Calu3 (cell line): ENCODE data around the gene AMDHD2. TPM values are rescaled to one million over a fixed set of nuclear protein-coding genes. Genes with fewer than 3 reads are reported as not detected.
A peak's percentile ranks its signal among the peaks of the same experiment; 100 is the strongest.

ENCODE experiments used
- BruUV-seq: library from RNA; stranded (reverse); fragments of 400-500 nt; replicated peaks from 2 replicates; lab custom pipeline; 2021; lab: Mats Ljungman, UMichigan
- CTCF ChIA-PET: fragments of 300-600 bp; sonication (Branson Sonifier 250); formaldehyde crosslinking; loops from one replicate; lab custom pipeline; 2022; ENCODE audit warnings: antibody characterized with exemption; lab: Charles Lee
- DNase-seq: peaks from one replicate; pipeline ENCODE4 v3.0.0; 2022
- H3K27ac Mint-ChIP-seq: one replicate; pipeline ENCODE4 v1.8.0; 2022; ENCODE audit warnings: mixed read lengths; ENCODE audit not compliant: unreplicated experiment
- H3K27me3 Mint-ChIP-seq: one replicate; pipeline ENCODE4 v1.8.0; 2022; ENCODE audit warnings: mixed read lengths; ENCODE audit not compliant: unreplicated experiment
- H3K36me3 Mint-ChIP-seq: one replicate; pipeline ENCODE4 v1.8.0; 2022; ENCODE audit warnings: mild to moderate bottlenecking, moderate library complexity, mixed read lengths; ENCODE audit not compliant: insufficient read depth, unreplicated experiment
- H3K4me1 Mint-ChIP-seq: one replicate; pipeline ENCODE4 v1.8.0; 2022; ENCODE audit warnings: mild to moderate bottlenecking, low read depth, mixed read lengths; ENCODE audit not compliant: unreplicated experiment
- H3K4me3 Mint-ChIP-seq: one replicate; pipeline ENCODE4 v1.8.0; 2022; ENCODE audit warnings: mild to moderate bottlenecking, low read depth, moderate library complexity, mixed read lengths; ENCODE audit not compliant: unreplicated experiment
- H3K9me3 Mint-ChIP-seq: one replicate; pipeline ENCODE4 v1.8.0; 2022; ENCODE audit warnings: low read depth, mixed read lengths; ENCODE audit not compliant: unreplicated experiment
- CTCF ChIP-seq: fragments of 200-600 bp; IDR thresholded peaks from one replicate; pipeline ENCODE4 v1.8.0; 2022; ENCODE audit warnings: antibody characterized with exemption; ENCODE audit not compliant: unreplicated experiment
- intact Hi-C: fragments of 100-400 bp; cut with micrococcal nuclease; formaldehyde crosslinking; loops from one replicate; pipeline ENCODE4 v1.10.0; 2022; ENCODE audit not compliant: unreplicated experiment
- total RNA-seq: library from RNA; stranded (reverse); gene quantifications from 2 replicates; pipeline ENCODE4 v1.2.3, GENCODE V29; 2022

AMDHD2 gene
- total RNA-seq, 1 experiment from 2014 or later = 60.2 TPM

DNA sequence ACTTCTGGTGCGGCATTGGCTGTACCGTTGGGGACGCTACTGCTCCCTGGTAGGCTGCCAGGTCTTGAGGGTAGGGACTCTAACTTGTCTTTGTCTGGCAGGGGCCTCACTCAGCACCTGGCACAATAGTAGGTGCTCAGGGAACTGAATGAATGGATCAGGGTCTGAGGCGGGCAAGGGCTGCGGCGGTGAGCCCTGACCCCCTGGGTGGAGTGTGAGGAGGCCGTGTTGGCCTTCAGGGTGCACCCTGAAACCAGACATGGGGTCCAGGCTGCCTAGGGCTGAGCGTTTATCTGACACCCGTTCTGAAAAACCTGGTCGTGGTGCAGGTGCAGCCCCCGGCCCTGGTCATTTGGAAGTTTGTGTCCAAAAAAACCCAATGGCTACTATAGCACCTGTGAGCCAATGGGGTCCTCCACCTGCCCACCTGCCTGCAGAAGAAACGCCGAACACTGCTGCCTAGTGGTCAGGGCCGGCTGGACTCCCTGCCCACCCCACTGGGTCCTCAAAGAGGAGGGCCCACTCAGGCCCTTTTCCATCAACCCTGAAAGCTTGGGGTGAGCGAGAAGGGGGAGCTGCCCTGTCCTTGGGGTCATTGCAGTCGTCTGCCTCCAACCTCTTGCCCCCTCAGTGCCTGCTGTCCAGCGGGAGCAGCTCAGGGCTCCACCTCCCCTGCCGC, 11.3 kb upstream of the AMDHD2 start:
- H3K27me3 Mint-ChIP-seq = no peaks in the 10 kb centered on the region
- intact Hi-C loops = loop anchor here (10.0 kb wide), 1 partner anchor 74 kb away; no protein-coding TSS in a partner anchor
- no peaks in the 10 kb centered on the region for H3K9me3 Mint-ChIP-seq
- CTCF ChIA-PET = no interaction called here
- BruUV-seq = no TSS peak
- H3K27ac Mint-ChIP-seq = no peak overlapping the region
- DNase-seq = no peak
- H3K4me3 Mint-ChIP-seq = no peak overlapping the region
- peaks cover 20% of the 10 kb centered on the region for H3K36me3 Mint-ChIP-seq
- no peak for TF ChIP-seq CTCF
- H3K4me1 Mint-ChIP-seq = peaks cover 9% of the 10 kb centered on the region

- Mint-ChIP-seq H3K27ac (no peak overlapping the region), H3K9me3 (no peaks in the 10 kb centered on the region), H3K4me3 (no peak overlapping the region), H3K4me1 (peaks cover 19% of the 10 kb centered on the region), H3K36me3 (peaks cover 44% of the 10 kb centered on the region), H3K27me3 (no peaks in the 10 kb centered on the region)
- no peak for TF ChIP-seq CTCF
- CTCF ChIA-PET = no interaction called here
- DNase-seq = no peak
- no TSS peak for BruUV-seq
- intact Hi-C loops = no loop called here
Observed at GRCh38 chr16:2511128-2511800, 8.9 kb upstream of the AMDHD2 start.

- CTCF ChIA-PET = no interaction called here
- H3K4me1 Mint-ChIP-seq = peaks cover 28% of the 10 kb centered on the region
- no peaks in the 10 kb centered on the region for H3K9me3 Mint-ChIP-seq
- intact Hi-C loops = no loop called here
- peak overlapping the region; percentile 86 for H3K4me3 Mint-ChIP-seq
- peak overlapping the region; percentile 55 for H3K27ac Mint-ChIP-seq
- BruUV-seq = no TSS peak
- H3K27me3 Mint-ChIP-seq = no peaks in the 10 kb centered on the region
- DNase-seq = no peak
- H3K36me3 Mint-ChIP-seq = peaks cover 49% of the 10 kb centered on the region
- TF ChIP-seq CTCF = no peak
Observed at GRCh38 chr16:2511996-2512734, 8.0 kb upstream of the AMDHD2 start.

GRCh38 chr16:2512735-2513404, 7.3 kb upstream of the AMDHD2 start:
- Mint-ChIP-seq H3K36me3 (peaks cover 55% of the 10 kb centered on the region), H3K27me3 (no peaks in the 10 kb centered on the region), H3K9me3 (no peaks in the 10 kb centered on the region), H3K4me3 (peak overlapping the region; percentile 86), H3K27ac (peak overlapping the region; percentile 55), H3K4me1 (peaks cover 34% of the 10 kb centered on the region)
- DNase-seq = no peak
- no peak for TF ChIP-seq CTCF
- no TSS peak for BruUV-seq
- intact Hi-C loops = no loop called here
- CTCF ChIA-PET = no interaction called here
